Thoracic aorta (tissue), 2 donors: ENCODE results near the gene SLC46A1. TPM values are rescaled to one million over a fixed set of nuclear protein-coding genes. Genes with fewer than 3 reads are reported as not detected.

ENCODE experiments used
- ATAC-seq: fragments of 150-250 bp; one replicate; pipeline ENCODE4 v1.8.0; 2017; ENCODE audit warnings: low read depth; ENCODE audit not compliant: insufficient number of reproducible peaks, low FRiP score
- DNase-seq: peaks from one replicate; pipeline ENCODE4 v3.0.0-alpha.2; 2020; ENCODE audit warnings: low spot score
- H3K27ac ChIP-seq, 2 donors: fragments of 200-600 bp; sonication (generic); 1 replicate in 1 of 2; 2 replicates in 1 of 2; pipeline ENCODE4 v1.5.1; 2016; ENCODE audit warnings: mild to moderate bottlenecking in 2 of 2, moderate library complexity in 2 of 2
- H3K27me3 ChIP-seq: fragments of 200-600 bp; sonication (generic); replicated peaks from 2 replicates; pipeline ENCODE4 v1.6.0; 2016; ENCODE audit warnings: mild to moderate bottlenecking; ENCODE audit not compliant: insufficient read depth
- H3K36me3 ChIP-seq: fragments of 200-600 bp; sonication (generic); one replicate; pipeline ENCODE4 v1.5.1; 2016
- H3K4me1 ChIP-seq, 2 donors: fragments of 200-600 bp; sonication (generic); 1 replicate in 1 of 2; 2 replicates in 1 of 2; pipeline versions ENCODE4 v1.5.1 to v1.6.0; 2016; ENCODE audit warnings: low read depth in 2 of 2, mild to moderate bottlenecking in 1 of 2; ENCODE audit not compliant: control insufficient read depth in 1 of 2
- H3K4me3 ChIP-seq: fragments of 200-600 bp; sonication (generic); 2 replicates; pipeline ENCODE4 v1.5.1; 2016; ENCODE audit warnings: mild to moderate bottlenecking
- H3K9me3 ChIP-seq: fragments of 200-600 bp; sonication (generic); 2 replicates; pipeline ENCODE4 v1.5.1; 2016
- CTCF ChIP-seq: fragments of 200-600 bp; sonication (generic); IDR thresholded peaks from one replicate; pipeline ENCODE4 v1.5.1; 2019; ENCODE audit warnings: antibody characterized with exemption
- total RNA-seq, 2 donors: library from RNA; depleted of rRNA; stranded (reverse); fragments of >200 nt; gene quantifications; one replicate each; pipeline versions ENCODE4 v1.1.0 to v1.2.3, GENCODE V29; 2016

Gene SLC46A1
- total RNA-seq, 2 donors from 2014 or later = 11.9 to 29.2 TPM

GRCh38 chr17:28364665-28365363 is 41.2 kb downstream of the SLC46A1 start, which contains the start of gene SEBOX:
SEBOX (minus strand) TSS chr17:28365199; CDS start chr17:28365151, 48 bp downstream.
- Histone ChIP-seq H3K27ac (no peak within 1 kb of the TSS), H3K36me3 (peaks cover 44% of the 10 kb centered on the region), H3K27me3 (no peaks in the 10 kb centered on the region), H3K4me1 (no peaks in the 10 kb centered on the region), H3K9me3 (no peaks in the 10 kb centered on the region), H3K4me3 (no peak within 1 kb of the TSS)
- no peak for ATAC-seq
- TF ChIP-seq CTCF = no peak
- no peak for DNase-seq

GRCh38 chr17:28363776-28364650 is 42.0 kb downstream of the SLC46A1 start:
- Histone ChIP-seq H3K4me1 (no peaks in the 10 kb centered on the region), H3K4me3 (no peak overlapping the region), H3K36me3 (peaks cover 52% of the 10 kb centered on the region), H3K27me3 (no peaks in the 10 kb centered on the region), H3K9me3 (no peaks in the 10 kb centered on the region), H3K27ac (no peak overlapping the region)
- no peak for TF ChIP-seq CTCF
- DNase-seq (no peak), ATAC-seq (no peak)

- no peak for ATAC-seq
- Histone ChIP-seq H3K36me3 (peaks cover 52% of the 10 kb centered on the region), H3K27me3 (no peaks in the 10 kb centered on the region), H3K4me3 (no peak overlapping the region), H3K4me1 (peaks cover 3 to 4% of the 10 kb centered on the region in 2 donors), H3K9me3 (no peaks in the 10 kb centered on the region), H3K27ac (no peak overlapping the region)
- no peak for TF ChIP-seq CTCF
- no peak for DNase-seq
These were observed 42.8 kb downstream of the SLC46A1 start for GRCh38 chr17:28363186-28363585.

- Histone ChIP-seq H3K4me3 (peak overlapping the region; percentile 98), H3K9me3 (no peaks in the 10 kb centered on the region), H3K27me3 (no peaks in the 10 kb centered on the region), H3K36me3 (peaks cover 58% of the 10 kb centered on the region), H3K4me1 (peaks cover 12 to 21% of the 10 kb centered on the region in 2 donors), H3K27ac (peak overlapping the region; percentile 78 to 91)
- no peak for DNase-seq
- ATAC-seq = peak; percentile 25
- no peak for TF ChIP-seq CTCF
These were observed 48.2 kb downstream of the SLC46A1 start for GRCh38 chr17:28357901-28358197.
